ENCODE results near the gene NGF.
"Not testable (repeated sequence)": the region's sequence is repeated elsewhere in the genome, so short reads cannot be mapped to it uniquely, and the experiment has no call there.

The NGF gene

DNA sequence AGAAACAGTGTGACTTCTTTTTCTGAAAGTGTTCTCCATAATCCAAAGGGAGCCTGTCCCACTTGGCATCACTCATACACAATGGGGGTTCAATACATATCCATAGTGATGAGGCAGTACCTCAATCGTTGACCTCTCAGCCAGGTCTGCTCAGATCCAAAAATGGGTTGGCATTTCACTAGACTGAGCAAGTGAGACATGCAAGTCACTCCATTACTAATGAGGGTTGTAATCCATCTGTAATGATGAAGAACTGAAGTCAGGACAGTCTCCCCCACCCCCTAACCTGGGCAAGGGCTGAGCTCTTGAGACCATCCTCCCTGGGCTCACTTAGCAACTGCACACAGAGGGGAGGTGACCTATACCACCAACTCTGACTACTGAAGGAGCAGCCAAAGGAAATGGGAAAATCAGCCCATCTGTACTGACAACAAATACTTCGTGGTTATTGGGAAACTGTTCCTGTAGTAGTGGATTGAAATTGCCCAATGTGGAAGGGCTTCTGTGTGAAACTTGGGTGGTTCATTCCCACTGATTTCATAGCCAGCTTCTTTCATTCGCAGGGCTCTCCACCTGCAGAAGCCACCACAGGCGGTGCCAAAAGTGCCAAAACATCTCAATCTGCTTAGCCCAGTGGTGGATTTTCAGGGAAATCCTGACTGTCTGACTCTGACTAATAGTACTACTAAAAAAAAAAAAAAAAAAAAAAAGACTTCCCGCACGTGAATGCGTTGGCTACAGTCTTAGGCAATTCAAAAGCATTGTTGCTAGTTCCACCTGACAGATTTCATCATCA, 5.0 kb downstream of the NGF start:
- DNase-seq: no peak

DNA sequence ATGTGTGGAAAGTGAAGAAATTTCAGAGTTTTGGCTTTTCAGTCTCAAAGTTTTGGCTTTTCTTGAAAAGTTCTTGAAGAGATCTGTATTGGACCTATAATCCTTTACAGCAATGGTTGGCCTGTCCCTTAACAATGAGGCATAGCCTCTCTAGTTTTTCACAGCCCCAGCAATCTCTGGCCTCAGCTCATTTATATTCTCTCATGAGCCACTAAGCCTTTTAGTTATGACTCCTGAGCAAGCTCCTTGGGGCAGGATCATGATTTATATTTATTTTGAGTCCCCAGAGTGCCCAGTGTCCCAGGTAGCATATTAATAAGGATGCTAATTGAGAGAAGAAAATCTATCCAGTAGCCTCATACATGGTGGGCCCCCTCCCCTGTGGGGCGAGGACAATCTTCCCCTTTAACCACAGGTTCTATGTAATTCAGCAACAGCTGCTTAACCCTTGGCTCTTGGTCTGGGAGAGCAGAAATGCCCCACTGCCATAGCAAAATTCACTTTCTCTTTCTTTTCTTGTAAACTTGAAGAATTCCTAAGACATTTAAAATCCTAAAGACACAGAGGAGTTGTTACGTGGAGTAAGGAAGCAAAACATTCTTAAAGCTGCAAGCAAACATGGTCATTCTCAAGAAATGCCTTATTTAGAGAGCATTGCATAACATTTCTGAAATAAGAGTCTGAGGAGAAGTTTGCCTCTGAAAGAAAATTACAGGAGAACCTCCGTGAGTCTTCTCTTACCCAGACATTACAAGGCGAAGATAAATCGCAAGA, 6.3 kb downstream of the NGF start:
- DNase-seq: no peak

DNA sequence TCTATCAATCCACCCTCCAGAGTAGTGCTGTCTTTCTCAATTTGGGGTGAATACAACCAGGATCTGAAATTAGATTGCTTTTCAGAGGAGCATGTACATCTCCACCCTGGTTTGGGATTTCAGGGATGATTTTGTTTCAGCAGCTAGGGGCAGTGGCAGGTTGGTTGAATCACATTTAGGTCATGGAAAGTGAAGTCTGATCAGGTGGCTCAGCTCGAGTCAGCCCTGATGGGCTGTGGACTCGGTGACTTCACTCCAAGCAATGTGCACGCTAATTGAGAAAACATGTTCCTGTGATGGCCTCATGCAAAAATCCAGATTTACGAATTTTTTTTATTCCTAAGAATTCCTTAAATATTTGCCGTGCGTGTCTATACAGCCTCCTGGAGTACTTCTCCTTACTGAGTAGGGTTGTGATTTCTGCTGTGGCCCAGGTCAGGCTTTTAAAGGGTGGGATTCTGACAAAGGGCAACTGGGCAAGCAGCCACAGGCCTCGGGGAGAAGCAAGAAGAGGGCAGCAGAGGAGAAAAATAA, 7.5 kb downstream of the NGF start:
- DNase-seq: no peak

DNA sequence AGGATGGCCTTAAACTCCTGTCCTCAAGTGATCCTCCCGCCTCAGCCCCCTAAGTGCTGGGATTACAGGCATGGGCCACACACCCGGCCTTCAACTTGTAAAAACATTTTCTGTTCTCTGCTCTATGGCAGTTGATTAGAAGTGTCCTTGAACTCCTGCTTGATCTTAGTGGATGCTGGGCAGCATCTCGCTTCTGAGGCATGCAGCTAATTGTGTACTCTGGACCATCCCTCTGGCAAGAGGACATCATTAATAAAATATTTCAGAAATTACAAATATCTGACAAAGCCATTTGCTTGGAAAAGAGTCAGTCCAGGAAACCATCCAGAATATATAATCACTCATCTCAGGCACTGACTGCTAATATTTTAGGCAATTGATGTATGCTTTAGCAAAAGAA, 8.1 kb downstream of the NGF start:
- no peak for DNase-seq

DNA sequence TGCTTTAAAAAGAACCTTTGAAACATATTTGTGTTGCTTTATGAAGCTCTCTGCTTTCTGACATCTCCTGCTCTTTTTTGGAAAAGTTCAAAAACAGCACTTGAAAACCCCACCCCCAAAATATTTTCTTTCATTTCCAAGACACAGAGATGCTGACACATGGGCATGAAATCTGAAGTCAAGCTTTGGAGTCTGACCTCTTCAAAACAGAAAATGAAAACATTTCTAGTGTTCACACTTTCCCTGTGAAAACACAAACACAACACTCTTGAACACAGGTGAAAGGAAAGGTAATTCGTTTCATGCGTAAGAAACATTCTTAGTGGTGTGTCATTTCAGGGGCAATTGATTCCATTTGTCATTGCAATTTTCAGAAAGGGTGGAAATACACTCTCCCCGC, 10.8 kb downstream of the NGF start:
- DNase-seq: no peak

DNA sequence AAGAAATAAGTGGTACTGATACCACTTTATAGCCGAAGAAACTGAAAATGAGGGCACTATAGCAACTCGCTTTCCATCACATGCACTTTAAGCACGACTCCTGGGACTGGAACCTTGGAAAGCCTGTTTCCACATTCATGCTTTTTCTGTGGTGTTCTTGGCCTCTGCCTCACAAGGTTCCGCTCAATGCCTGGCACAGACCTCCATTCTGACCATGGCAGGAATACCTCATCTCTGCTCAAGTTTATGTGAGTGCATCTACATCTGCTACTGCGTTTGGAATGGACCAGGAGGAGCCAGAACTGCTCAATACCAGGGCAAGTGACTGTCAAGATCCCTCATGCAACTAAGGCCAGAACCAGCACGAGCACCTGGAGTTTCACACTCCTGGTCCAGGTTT, 11.6 kb downstream of the NGF start:
- no peak for DNase-seq

DNA sequence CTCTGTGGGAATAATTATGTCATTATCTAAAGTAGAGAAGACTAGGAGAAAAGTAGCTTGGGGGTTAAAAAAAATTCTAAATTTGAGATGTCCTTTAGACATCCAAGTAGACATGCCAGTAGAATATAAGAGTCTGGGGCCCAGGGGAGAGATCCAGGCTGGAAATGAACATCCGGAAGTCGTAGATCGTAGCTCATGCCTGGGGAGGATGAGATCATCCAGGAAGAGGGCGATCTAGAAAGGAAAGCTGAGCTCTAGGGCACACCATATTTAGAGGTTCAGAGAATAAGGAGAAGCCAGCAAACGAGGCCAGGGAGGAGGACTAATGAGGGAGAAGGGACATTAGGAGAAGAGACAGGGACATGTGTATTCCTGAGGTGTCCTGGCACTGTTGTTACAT, 12.2 kb downstream of the NGF start:
- no peak for DNase-seq

DNA sequence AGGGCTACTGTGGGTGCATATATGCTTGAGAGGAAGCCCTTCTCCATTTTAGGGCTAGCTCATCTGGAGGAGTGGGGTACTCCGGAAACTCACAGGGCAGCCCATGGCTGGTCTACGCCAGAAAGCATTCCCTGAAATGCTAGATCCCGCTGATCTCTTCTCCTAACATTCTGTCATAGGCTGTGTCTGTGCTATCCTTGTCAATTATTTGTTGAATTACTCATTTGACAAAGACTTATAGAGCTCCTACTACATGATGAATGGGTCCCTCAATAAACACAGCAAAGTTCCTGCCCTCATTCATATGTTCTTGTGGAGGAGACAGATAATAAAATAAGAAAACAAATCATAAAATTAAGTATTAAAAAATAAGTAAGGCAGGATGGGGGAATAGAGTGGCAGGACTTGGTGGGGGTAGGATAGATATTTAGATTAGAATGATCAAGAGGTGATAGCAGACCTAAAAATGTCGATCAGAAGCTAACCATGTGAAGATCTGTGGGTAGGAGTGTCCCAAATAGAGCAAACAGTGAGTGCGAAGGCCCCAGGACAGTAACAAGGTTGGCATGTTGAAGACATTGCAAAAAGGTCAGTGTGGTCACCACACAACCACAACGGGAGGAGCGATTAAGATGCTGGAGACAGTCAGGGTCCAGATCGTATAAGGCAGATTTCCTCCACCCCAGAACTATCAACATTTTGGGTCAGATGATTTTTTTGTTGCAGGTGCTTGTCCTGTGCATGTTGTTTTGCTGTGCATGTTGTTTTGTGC, 13.2 kb downstream of the NGF start:
- DNase-seq: no peak

DNA sequence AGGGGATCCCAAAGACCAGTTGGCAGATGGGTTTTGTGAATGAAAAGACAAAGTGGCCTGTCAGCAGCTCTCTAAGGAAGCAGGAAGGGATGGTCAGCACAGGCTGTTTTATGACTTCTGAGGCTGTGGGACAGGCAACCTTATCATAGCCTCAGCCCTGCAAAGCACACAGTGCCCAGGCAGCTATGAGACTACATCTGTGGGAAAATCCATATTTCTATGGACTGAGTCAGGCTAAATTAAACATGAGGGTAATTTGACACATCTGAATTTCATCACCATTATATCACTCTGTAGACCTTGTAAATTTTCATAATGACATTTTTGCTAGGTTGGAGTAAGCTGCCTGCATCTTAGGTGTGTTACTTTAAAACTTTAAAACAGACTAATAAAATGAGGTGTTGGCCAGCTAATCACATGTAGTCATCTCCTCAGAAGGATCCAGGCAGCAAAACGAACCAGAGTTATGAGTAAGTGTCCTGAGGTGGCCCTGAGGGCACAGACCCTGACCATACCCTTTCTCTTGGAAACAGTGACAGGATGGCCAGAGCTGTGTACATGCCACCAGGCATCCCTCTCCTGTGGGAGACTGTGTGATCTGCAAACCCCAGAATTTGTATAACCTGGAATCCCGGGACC, 14.6 kb downstream of the NGF start:
- no peak for DNase-seq

DNA sequence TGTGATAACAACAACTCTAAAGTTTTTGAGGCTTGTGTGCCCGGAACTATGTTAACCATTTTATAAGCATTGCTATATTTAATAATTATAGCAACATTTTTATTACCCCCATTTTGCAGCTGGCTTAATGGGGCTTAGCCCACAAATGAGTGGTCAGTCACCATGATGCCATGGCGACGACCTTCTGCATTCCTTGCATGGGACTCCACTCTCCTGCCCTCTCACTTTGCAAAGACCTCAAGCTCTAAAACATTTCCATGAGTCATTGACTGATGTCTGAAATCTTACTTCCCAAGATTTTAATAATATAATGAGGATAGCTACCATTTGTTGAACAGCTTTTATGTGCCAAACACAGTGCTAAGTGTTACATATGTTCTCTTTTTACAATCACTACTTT, 15.4 kb downstream of the NGF start:
- no peak for DNase-seq

DNA sequence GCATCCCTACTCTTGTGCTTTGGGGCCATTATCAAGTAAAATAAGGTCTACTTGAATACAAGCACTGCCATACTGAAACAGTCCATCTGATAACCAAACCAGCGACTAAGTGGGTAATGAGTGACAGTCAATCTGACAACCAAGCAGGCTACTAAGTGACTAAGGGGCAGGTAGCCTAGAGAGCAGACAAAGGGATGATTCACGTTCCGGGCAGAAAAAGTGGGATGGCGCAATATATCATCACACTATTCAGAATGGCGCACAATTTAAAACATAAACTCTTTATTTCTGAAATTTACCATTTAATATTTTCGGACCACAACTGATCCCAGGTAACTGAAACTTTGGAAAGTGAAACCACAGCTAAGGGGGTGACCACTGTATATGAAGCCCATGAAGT, 17.7 kb downstream of the NGF start:
- DNase-seq: no peak

DNA sequence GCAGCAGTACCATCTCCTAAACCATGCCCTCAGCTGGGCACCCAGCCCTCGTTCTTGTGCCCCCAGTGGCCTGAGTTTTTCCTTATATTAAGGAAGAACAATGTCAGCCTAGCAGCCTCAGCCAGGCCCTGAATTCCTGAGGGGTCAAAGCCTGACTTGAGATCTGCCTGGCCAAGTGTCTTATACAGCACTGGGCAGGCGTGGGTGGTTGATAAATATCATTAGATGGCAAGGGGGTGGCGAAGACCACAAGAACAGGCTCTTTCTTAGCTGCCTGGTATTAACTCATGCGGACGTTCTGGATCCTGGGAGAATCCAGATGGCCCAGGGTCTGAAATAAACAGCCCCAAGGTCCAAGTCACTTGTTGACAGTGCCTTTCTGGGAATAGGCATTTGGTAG, 18.3 kb downstream of the NGF start:
- DNase-seq: no peak

DNA sequence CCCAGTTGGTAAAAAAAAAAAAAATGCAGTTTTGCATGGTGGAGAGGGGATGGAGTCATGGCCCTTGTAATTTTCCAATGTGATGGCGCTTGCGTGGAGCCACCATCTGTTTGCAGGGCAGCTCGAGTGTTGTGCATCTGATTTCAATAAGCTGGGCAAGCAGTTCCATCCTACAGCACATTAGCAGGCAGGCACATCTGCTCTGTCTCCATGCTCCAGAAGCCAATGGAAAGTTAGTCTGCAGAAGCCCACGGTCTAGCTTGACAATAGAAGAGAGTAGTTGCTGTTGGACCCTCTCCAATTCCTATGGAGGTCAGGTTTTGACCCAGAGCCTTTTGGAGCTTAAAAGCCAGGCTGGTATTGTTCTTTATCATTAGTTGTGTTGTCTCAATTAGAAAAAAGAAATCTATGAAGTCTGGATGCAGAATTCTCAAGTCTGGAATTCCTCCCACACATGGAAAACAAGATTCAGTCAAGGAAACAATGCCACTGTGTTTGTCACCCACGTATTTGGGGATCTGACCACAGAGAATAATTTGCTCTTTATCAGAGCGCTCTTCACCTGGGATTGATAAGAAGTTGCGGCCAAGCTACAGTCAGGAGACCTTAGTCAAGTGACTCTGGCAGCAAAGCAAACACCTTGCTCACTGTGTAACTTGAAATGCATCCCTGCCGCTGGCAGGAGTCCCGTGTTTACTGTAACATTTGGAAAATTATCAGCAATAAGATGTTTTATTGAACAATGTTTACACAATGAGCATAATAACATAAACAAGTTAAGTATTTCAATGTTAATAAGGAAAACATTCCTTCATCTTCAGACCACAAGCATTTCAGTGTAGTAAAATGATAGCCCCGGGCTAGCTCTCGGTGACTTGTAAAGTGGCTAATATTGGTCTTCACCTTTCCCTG, 20.7 kb downstream of the NGF start:
- DNase-seq: no peak

DNA sequence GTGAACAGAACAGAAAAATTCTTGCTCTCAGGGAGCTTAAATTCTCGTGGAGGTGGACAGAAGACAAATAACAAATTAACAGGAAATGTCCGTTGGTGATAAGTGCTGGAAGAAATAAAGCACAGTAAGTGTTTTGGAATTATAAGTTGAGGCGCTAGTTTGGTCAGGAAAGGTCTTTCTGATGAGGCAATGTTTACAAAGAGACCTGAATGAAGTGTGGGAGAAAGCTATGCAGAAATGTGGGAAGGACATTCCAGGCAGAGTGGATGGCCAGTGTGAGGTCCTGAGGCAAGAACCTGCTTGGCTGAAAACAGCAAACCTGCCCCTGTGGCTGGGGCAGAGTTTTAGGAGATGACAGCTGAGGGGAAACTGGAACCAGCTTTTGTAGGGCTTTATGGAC, 23.3 kb downstream of the NGF start:
- peak; percentile 55 for DNase-seq

DNA sequence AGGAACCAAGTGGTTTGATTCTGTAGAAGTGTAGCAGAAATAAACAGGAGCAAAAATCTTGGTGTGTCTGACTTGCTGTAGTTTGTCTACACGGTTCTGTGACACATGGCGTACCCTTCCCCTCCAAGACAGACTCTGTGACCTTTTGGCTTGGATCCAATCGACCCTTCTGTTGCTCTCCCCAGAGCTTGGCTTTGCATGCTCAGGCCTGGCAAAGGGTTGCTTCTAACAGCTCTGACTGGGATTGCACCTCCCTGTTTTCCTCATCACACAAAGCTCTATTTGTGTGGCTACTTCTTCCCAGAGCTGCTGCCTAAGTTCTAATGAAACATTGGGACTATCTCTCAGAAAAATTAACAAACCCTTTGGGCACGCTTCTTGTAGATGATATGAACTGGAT, 24.0 kb downstream of the NGF start:
- peak; percentile 84 for DNase-seq

DNA sequence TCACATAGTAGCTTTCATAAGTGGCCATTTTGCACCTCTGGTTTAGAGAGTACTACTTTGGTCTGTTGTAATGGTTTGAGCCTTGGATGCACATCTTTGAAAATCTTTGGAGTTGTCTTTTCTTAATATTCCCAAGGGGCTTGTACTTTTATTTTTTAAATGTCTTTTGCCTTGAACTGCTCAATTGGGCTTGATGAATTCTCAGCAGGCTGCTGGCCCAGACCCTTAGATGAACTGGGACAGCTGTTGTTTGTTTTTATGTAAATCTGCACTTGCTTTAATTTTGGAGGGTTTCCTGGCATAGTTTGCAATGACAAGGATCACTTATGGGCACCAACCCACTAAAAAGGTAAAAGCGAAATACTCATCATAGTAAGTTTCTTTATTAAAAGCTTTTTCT, 24.9 kb downstream of the NGF start:
- no peak for DNase-seq

DNA sequence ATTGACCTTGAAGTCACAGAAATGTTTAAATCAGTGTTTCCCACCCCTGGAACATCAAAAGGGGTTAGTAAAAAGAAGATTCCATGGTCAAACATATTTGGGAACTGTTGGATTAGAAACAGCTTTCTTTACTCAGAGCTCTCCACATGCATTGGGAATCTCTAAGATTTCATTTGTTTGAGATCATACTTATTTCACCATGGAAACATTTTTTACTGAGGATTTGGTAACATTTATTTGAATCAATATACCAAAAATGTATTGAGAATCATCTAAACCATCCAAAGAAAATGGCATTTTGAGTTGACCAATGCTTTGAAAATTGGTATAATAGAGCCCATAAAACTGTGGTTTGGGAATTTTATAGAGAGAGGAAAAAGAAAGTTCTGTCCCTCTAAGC, 25.3 kb downstream of the NGF start:
- DNase-seq: no peak

DNA sequence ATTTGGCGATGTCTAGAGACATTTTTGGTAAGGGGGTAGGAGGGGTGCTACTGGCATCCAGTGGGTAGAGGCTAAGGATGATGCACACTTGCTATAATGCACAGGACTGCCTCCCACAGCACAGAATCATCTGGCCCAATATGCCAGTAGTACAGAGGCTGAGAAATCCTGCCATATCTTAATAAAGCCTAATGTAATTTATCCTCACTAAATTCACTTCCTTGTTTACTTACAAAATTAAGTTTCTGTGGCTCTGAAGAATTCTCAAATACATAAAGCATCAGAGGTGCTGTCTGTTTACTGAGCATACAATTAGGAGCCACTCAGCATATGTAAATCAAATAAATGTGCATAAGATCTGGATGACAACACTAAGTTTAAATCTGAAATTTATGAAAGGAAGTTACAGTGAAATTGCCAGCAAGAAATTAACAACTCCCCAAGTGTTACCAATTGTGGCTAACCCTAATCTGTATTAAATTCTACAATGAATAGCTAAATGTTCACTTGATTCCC, 26.5 kb downstream of the NGF start:
- DNase-seq: no peak

DNA sequence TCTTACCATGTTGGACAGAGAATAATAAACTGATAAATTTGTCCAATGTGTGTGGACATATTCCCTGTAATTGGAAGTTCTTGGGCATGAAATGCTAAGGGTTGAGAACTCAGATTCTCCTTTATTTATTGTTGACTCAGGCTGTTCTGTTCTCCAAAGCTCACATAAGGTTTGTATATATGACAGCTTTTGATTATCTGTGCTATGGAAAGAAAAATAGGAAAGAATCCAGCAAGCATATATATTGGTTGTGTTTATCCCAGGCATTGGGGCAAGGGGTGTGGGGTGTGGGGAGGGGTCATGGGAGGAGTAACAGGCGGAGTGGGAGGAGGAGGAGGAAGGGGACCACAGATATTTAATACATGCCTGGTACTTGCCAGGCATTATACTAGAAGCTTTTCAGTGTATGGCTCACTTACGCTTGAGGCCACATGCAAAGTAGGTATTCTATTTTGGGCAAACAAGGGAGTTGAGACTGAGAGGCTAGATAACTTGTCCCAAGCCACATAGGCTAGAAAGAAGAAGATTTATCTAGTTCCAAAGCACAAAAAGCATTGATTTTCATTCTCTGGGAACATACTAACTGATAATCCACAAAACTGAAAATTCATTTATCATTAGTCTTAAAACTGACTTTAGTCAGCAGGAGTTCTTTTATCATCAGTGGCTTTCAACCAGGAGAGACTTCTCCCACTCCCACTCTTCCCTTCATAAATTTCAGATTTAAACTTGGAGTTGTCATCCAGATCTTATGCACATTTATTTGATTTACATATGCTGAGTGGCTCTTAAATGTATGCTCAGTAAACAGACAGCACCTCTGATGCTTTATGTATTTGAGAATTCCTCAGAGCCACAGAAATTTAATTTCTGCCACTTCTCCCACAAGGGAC, 27.2 kb downstream of the NGF start:
- DNase-seq: no peak

DNA sequence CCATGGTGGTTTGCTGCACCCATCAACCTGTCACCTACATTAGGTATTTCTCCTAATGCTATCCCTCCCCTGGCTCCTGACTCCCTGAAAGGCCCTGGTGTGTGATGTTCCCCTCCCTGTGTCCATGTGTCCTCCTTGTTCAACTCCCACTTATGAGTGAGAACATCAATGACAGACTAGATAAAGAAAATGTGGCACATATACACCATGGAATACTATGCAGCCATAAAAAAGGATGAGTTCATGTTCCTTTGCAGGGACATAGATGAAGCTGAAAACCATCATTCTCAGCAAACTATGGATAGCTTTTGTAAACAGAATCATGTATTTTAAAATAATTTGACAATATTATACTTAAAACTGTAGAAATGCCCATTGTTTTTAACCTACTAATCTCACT, 28.5 kb downstream of the NGF start:
- not testable (repeated sequence) for DNase-seq

DNA sequence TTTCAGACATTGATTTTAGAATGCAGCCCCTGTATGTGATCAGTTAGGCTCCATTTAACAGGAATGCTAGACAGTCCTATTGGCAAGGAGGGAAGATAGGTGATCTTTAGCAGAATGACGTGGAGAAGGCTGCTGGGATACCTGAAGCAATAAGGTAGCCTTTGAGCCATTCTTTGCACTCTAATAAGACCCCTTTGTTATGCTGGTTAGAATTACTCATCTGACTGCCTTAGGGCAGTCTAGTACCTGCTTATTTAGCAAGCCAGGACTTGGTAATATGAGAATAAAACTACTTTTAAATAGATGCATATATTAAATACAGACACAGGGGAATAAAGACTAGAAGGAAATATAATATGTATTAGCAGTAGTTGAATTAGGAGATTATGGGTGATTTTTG, 29.1 kb downstream of the NGF start:
- no peak for DNase-seq
